Measurements from ENCODE around the gene C3.

DNA sequence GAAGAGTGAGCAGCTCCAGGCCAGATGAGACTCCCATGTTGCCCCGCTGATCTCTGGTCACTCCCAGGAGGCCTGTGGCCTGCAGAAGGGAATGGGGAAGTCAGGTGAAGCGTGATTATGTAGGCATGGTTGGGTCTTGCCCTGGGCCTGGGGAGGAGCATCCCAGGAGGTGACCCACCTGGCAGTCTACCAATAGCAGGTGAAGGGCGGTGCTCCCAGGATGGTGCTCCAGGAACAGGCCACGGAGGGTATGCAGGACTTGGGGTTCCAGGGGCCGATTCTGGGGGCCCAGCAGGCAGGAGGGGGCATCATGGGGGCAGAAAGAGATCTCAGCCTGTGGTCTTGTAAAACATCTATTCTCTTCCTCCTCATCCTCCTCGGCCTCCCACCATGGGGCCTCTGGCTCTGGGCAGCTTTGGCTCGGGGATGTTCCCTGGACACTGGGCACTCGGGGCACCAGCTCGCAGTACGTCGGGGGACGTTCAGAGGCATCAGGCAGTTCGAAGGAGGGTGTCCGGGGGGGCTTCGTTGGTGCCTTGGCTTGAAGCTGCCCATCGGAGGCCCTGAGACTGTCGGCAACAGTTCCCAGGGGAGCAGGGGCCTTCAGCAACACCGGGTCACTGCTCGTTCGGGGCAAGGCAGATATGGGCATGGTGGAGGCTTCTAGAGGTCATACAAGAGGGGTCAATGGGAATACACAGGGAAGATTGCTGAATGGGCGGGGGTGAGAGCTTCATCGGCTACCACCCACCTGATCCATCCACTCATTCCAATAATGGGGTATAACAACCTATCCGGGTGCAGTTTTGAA is 34.4 kb upstream of the C3 start:
- TF ChIP-seq CTCF (IDR thresholded peaks at IDR 0.05), result no peak
- no peak for TF ChIP-seq RAD21 (conservative IDR thresholded peaks at IDR 0.05 in 1 of 2, IDR thresholded peaks at IDR 0.05 in 1 of 2)
- no peak for TF ChIP-seq USF2 (IDR thresholded peaks at IDR 0.05)
- TF ChIP-seq SREBF2 (IDR thresholded peaks at IDR 0.05), result no peak
